ENCODE results near the gene CBX3.
"Not testable (repeated sequence)": the region's sequence is repeated elsewhere in the genome, so short reads cannot be mapped to it uniquely, and the experiment has no call there.

Gene CBX3

DNA sequence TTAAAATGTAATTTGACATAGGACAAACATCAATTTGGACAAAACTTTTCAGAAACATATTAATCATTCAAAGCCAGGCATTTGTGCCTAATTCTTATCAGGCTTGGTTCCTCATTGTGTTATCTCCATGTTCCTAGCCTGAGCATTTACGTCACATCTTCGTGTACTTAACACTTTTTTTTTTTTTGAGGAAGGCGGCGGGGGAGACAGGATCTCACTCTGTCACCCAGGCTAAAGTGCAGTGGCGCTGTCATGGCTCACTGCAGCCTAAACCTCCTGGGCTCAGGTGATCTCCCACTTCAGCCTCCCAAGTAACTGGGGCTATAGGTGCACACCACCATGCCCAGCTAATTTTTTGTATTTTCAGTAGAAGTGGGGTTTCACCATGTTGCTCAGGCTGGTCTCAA lies 20.8 kb upstream of the CBX3 start:
- peaks cover 53% of the 10 kb centered on the region for H3K4me1 Mint-ChIP-seq (ENCODE audit: low read depth)

DNA sequence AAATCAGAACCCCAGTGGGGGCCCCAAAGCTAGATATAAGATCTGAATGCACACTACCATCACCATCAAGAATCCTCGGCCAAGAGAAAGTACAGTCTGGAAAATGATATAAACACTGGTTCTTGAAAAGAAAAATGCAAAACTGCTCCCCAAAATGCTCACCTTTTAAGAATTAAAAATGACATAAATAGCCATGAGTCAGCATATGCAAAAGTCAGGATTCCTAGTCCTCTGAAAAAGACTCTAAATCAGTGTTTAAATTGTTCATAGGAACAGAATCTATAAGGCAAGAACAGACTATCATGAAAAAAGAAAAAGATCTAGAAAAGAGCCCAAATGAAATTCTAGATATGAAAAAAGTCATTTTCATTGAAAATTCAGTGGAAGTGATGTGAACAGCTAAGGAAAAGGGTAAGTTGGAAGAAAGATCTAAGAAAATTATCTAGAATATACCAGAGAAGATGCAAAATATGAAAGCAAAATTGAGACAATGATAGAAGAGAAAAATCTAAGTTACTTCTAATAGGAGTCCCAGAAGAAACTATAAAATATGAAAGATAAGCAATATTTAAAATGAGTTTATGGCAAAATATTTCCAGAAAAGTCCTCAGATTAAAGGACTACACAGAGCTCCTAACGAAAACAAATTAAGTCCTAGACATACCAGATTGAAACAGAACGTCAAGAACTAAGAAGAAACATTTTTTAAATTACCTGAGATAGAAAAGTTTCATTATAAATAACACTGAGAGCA lies 19.9 kb upstream of the CBX3 start:
- Mint-ChIP-seq H3K9me3 (no peaks in the 10 kb centered on the region), H3K36me3 (ENCODE audit: low read depth) (peaks cover 62% of the 10 kb centered on the region), H3K27ac (peak overlapping the region; percentile 86), H3K4me3 (peak overlapping the region; percentile 31), H3K4me1 (ENCODE audit: low read depth) (peaks cover 61% of the 10 kb centered on the region), H3K27me3 (no peaks in the 10 kb centered on the region)

More for the DNA sequence above, 20.8 kb upstream of the CBX3 start:
- Mint-ChIP-seq H3K27ac (peak overlapping the region; percentile 4), H3K27me3 (no peaks in the 10 kb centered on the region), H3K9me3 (no peaks in the 10 kb centered on the region), H3K4me3 (no peak overlapping the region), H3K36me3 (ENCODE audit: low read depth) (peaks cover 56% of the 10 kb centered on the region)

DNA sequence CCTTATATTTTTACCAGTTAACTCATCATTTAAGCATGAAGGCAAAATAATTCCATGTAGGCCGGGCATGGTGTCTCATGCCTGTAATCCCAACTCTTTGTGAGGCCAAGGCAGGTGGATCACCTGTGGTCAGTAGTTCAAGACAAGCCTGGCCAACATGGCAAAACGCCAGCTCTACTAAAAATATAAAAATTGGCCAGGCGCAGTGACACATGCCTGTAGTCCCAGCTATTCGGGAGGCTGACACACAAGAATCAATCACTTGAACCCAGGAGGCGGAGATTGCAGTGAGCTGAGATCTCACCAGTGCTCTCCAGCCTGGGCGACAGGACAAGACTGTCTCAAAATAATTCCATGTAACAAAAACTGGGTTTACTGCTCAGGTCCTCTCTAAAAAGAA lies 19.3 kb upstream of the CBX3 start:
- H3K4me3 Mint-ChIP-seq, result no peak overlapping the region
- H3K27ac Mint-ChIP-seq, result peak overlapping the region; percentile 9
- H3K36me3 Mint-ChIP-seq (ENCODE audit: low read depth), result peaks cover 69% of the 10 kb centered on the region
- H3K27me3 Mint-ChIP-seq, result no peaks in the 10 kb centered on the region
- H3K9me3 Mint-ChIP-seq, result no peaks in the 10 kb centered on the region
- peaks cover 65% of the 10 kb centered on the region for H3K4me1 Mint-ChIP-seq (ENCODE audit: low read depth)

DNA sequence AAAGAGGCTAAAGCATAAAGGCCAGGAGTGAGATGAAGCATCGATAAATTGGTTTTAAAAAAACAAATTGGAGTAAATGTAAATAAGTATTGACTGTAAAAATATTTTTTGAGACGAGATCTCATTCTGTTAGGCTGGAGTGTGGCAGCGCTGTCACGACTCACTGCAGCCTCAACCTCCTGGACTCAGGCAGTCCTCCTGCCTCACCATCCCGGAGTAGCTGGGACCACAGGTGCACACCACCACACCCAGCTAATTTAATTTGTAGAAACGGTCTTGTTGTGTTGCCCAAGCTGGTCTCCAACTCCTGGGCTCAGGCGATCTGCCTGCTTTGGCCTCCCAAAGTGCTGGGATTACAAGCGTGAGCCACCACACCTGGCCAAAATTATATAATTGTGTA lies 18.8 kb upstream of the CBX3 start:
- peak overlapping the region; percentile 9 for H3K27ac Mint-ChIP-seq
- H3K4me1 Mint-ChIP-seq (ENCODE audit: low read depth), result peaks cover 65% of the 10 kb centered on the region
- H3K36me3 Mint-ChIP-seq (ENCODE audit: low read depth), result peaks cover 73% of the 10 kb centered on the region
- no peaks in the 10 kb centered on the region for H3K9me3 Mint-ChIP-seq
- H3K4me3 Mint-ChIP-seq, result no peak overlapping the region
- H3K27me3 Mint-ChIP-seq, result no peaks in the 10 kb centered on the region

DNA sequence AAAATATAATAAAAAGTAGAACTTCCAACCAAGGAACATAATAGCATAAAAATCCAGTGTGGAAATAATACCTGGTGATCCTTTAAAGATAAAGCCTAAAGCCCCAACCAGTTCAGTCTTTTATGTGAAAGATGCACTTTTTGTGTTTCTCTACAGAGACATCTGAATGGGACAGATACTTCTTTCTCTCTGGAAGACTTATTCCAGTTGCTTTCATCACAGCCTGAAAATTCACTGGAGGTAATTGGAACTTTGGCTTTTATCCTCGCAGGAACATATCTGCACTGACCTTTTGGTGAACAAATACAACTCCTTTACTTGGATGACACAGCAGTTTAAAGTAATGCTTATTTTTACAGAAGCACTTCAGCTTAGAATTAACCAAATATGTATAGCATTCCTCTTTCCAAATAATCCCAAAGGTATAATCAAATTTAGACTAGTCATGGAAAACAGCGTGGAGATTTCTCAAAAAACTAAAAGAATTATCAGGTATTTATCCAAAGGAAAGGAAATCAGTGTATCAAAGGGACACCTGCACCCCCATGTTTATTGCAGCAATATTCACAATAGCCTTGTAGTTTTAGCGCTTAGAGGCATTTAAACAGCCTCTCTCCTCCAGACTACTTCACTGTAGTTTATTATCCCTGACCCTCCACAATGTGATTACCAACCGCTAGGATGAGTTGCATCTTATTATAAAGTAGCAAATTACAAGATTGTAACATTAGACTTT lies 17.8 kb upstream of the CBX3 start:
- Mint-ChIP-seq H3K4me1 (ENCODE audit: low read depth) (peaks cover 69% of the 10 kb centered on the region), H3K4me3 (no peak overlapping the region)

DNA sequence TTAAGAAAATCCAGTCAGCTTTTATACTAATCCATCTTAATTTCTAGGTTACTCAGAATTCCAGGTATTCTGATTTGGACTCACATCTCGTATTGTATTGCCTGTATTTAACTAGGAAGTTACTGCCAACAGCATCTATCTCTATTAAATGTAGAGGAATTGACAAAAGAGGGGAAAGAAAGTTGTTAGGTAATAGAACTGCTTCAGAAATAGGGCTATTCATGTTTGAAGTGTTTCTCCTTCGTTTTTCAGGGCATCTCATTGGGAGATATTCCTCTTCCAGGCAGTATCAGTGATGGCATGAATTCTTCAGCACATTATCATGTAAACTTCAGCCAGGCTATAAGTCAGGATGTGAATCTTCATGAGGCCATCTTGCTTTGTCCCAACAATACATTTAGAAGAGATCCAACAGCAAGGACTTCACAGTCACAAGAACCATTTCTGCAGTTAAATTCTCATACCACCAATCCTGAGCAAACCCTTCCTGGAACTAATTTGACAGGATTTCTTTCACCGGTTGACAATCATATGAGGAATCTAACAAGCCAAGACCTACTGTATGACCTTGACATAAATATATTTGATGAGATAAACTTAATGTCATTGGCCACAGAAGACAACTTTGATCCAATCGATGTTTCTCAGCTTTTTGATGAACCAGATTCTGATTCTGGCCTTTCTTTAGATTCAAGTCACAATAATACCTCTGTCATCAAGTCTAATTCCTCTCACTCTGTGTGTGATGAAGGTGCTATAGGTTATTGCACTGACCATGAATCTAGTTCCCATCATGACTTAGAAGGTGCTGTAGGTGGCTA lies 17.1 kb upstream of the CBX3 start:
- not testable (repeated sequence) for H3K9me3 Mint-ChIP-seq, H3K27me3 Mint-ChIP-seq
- Mint-ChIP-seq H3K4me3 (peak overlapping the region; percentile 53), H3K36me3 (ENCODE audit: low read depth) (peaks cover 84% of the 10 kb centered on the region), H3K27ac (peak overlapping the region; percentile 78), H3K4me1 (ENCODE audit: low read depth) (peaks cover 77% of the 10 kb centered on the region)

More for the DNA sequence above, 17.8 kb upstream of the CBX3 start:
- Mint-ChIP-seq H3K9me3 (no peaks in the 10 kb centered on the region), H3K36me3 (ENCODE audit: low read depth) (peaks cover 81% of the 10 kb centered on the region), H3K27me3 (no peaks in the 10 kb centered on the region), H3K27ac (peak overlapping the region; percentile 78)

DNA sequence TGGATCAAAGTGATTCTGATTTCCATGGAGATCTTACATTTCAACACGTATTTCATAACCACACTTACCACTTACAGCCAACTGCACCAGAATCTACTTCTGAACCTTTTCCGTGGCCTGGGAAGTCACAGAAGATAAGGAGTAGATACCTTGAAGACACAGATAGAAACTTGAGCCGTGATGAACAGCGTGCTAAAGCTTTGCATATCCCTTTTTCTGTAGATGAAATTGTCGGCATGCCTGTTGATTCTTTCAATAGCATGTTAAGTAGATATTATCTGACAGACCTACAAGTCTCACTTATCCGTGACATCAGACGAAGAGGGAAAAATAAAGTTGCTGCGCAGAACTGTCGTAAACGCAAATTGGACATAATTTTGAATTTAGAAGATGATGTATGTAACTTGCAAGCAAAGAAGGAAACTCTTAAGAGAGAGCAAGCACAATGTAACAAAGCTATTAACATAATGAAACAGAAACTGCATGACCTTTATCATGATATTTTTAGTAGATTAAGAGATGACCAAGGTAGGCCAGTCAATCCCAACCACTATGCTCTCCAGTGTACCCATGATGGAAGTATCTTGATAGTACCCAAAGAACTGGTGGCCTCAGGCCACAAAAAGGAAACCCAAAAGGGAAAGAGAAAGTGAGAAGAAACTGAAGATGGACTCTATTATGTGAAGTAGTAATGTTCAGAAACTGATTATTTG lies 16.3 kb upstream of the CBX3 start:
- Mint-ChIP-seq H3K27me3 (no peaks in the 10 kb centered on the region), H3K4me3 (peak overlapping the region; percentile 53), H3K9me3 (no peaks in the 10 kb centered on the region), H3K27ac (peak overlapping the region; percentile 78), H3K4me1 (ENCODE audit: low read depth) (peaks cover 85% of the 10 kb centered on the region), H3K36me3 (ENCODE audit: low read depth) (peaks cover 84% of the 10 kb centered on the region)

DNA sequence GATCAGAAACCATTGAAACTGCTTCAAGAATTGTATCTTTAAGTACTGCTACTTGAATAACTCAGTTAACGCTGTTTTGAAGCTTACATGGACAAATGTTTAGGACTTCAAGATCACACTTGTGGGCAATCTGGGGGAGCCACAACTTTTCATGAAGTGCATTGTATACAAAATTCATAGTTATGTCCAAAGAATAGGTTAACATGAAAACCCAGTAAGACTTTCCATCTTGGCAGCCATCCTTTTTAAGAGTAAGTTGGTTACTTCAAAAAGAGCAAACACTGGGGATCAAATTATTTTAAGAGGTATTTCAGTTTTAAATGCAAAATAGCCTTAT lies 15.7 kb upstream of the CBX3 start:
- Mint-ChIP-seq H3K27ac (peak overlapping the region; percentile 78), H3K9me3 (no peaks in the 10 kb centered on the region), H3K4me3 (peak overlapping the region; percentile 53), H3K4me1 (ENCODE audit: low read depth) (peaks cover 86% of the 10 kb centered on the region), H3K27me3 (no peaks in the 10 kb centered on the region), H3K36me3 (ENCODE audit: low read depth) (peaks cover 84% of the 10 kb centered on the region)

DNA sequence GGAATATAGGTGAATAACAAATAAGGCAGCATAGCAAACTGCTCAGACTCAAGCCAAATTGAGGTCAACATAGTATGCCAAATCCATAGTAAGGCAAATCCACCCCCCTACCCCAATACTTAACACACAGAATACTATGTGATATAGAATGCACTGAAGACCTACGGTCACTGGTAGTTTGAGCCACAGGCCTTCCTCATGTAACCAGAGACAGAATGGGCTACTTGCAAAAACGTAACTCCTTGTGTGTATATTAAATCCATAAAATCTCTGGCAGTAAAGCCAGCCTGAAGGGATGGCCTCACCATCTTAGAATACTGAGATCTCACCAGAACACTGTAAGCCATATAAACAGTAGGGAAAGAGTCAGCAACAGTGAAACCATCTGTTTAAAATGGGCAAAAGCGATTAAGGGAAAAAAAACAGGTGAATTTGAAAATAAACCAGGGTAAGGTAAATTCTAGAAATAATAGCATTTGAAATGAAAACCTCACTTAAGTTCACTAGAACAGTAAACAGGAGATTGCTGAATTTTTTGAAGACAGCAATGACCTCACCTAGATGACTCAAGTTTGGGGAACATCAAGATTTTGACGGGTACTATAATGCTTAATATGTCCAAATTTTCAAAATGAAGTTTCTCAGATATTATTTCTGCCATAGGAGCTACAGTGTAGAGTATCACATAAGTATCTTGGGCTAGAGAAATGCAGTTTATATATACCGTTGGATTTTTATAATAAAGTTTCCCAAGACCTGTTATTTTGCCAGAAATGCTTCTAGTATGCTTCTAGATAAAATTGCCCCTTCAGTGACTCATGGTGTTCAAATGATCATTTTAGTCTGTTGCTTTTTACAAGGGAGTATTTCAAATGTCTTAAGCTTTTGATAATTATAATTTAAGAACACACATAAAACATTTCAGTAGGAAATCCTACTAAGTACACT lies 14.9 kb upstream of the CBX3 start:
- peak overlapping the region; percentile 16 for H3K4me3 Mint-ChIP-seq
- no peaks in the 10 kb centered on the region for H3K27me3 Mint-ChIP-seq
- H3K36me3 Mint-ChIP-seq (ENCODE audit: low read depth), result peaks cover 87% of the 10 kb centered on the region
- no peaks in the 10 kb centered on the region for H3K9me3 Mint-ChIP-seq
- peak overlapping the region; percentile 87 for H3K27ac Mint-ChIP-seq
- H3K4me1 Mint-ChIP-seq (ENCODE audit: low read depth), result peaks cover 88% of the 10 kb centered on the region

DNA sequence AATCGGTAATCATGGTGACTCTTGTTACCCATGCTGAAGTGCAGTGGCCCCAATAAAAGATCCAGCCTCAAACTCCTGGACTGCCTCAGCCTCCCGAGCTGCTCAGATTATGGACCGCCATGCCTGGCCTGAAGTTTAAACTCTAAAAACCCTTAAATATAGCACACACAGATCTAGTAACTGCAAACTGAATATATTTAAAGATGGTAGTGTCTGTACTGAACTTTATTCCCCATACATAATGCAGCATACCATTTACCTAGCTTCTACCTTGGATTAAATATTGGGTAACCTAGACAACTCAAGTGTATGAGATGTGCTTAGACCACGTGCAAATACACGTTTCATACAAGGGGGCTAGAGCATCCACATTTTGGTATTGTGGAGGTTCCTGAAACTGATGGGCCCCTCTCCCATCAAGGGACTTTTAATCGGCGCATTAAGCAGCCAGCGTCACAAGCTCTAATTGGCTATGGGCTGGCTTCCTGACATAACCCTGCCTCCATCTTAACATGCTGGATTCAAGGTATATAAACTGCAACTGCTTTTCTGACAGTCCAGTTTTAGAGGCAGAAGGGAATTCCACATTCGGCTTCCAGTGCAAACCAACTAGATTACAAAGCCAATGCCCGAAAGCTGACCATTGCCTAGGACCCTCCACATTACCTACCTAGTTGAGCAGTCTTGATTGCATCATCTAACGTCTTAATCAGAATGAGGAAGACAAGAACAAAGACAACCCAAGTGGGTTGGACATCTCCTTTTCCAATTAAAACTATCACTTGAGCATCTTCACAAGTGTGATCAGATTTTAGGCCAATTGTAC lies 14.0 kb upstream of the CBX3 start:
- Mint-ChIP-seq H3K36me3 (ENCODE audit: low read depth) (peaks cover 90% of the 10 kb centered on the region), H3K4me3 (peak overlapping the region; percentile 2), H3K27me3 (no peaks in the 10 kb centered on the region), H3K4me1 (ENCODE audit: low read depth) (peaks cover 90% of the 10 kb centered on the region), H3K27ac (peak overlapping the region; percentile 87), H3K9me3 (no peaks in the 10 kb centered on the region)

DNA sequence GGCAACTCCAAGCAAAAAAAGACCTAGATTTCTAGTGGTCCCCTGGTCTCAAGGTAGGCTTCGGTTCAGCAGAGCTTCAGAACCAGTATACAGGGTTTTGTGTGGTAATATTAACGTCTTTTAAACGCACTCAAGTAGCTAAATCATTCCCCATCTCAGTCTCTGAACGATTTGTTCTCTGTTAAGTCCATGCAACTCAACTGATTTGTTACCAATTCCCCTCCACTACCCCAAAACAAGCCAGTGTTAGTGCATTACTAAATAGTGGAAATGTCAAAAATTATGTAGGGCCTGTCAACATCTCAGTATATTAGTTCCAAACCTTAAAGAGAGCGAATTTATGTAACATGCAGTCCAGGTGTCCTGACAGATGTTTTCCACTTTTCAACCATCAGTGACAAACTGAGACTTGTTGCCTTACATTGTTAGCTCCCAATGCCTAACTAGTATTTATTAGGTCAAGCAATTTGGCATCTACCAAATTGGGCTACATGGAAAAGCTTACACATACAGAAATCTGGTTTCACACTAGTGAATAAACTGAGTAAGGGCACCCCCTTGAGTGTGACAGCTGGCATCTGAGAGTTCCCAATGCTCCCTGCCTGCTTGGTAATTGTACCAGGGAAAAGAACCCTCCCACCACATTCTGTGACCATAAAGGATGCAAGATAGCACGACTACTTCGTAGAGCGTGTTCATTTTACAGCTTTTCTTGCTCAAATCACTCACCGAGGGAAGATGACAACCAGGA lies 13.2 kb upstream of the CBX3 start:
- Mint-ChIP-seq H3K4me1 (ENCODE audit: low read depth) (peaks cover 98% of the 10 kb centered on the region), H3K4me3 (peak overlapping the region; percentile 49), H3K9me3 (no peaks in the 10 kb centered on the region), H3K36me3 (ENCODE audit: low read depth) (peaks cover 97% of the 10 kb centered on the region), H3K27me3 (no peaks in the 10 kb centered on the region), H3K27ac (peak overlapping the region; percentile 87)

DNA sequence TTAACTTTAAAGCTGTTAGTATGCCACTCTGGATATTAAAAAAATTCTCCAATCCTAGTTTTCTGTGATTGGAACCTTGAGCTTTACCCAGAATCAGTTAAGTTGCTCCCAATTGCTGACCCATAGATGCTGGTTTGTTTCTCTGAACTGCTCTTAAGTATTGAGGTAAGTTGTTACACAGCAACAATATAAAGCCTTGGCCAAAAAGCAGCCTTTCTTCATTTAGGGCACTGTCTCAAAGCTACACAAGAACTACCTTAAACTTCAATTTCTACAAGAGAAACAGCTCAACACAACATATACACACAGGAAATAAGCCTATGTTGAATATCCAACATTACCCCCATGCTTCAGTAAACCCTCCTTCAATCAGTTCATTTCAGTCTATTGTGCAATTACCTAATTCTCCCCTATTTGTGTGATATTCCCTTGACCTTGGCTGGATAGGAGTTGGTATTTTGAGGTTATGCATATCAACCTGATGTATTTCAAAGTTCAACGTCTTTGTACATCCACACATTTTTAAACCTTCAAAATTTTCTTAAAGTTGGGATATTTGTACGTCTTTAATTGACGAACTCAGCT lies 12.5 kb upstream of the CBX3 start:
- Mint-ChIP-seq H3K9me3 (no peaks in the 10 kb centered on the region), H3K36me3 (ENCODE audit: low read depth) (peaks cover 98% of the 10 kb centered on the region), H3K4me1 (ENCODE audit: low read depth) (peaks cover 99% of the 10 kb centered on the region), H3K4me3 (peak overlapping the region; percentile 49), H3K27ac (peak overlapping the region; percentile 87), H3K27me3 (no peaks in the 10 kb centered on the region)

Measured in stimulated activated naive CD8-positive, alpha-beta T cell treated with anti-CD3 and anti-CD28 coated beads, Interleukin-15, Interleukin-2, amounts not matched to agents 100 ng/mL and 50 ng/mL, for 24 hours (primary cell).